Ecto neural progenitor cell (in vitro differentiated cells): ENCODE measurements around the gene KICS2.
"Not testable (repeated sequence)": the region's sequence is repeated elsewhere in the genome, so short reads cannot be mapped to it uniquely, and the experiment has no call there.

Source experiments
- DNase-seq: peaks from one replicate; pipeline ENCODE4 v3.0.0-alpha.2; 2018; ENCODE audit warnings: low spot score

The KICS2 gene

DNA sequence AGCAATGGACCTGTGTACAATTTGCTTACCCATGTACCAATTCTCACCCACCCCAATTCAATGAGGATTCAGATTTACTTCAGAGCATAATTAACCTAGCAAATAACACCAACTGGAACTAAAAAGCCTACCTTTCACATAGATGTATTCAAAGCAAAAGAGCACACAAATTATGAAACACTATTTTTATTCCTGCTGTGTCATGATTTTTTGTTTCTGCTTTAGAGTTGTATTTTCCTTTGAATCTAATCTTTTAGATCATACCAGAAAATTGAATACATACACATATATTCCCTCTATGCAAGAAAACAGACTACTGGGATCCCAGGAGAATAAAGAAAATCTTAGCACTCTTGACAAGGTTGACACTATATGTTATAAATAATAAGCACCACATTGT, 5.9 kb downstream of the KICS2 start:
- no peak for DNase-seq

DNA sequence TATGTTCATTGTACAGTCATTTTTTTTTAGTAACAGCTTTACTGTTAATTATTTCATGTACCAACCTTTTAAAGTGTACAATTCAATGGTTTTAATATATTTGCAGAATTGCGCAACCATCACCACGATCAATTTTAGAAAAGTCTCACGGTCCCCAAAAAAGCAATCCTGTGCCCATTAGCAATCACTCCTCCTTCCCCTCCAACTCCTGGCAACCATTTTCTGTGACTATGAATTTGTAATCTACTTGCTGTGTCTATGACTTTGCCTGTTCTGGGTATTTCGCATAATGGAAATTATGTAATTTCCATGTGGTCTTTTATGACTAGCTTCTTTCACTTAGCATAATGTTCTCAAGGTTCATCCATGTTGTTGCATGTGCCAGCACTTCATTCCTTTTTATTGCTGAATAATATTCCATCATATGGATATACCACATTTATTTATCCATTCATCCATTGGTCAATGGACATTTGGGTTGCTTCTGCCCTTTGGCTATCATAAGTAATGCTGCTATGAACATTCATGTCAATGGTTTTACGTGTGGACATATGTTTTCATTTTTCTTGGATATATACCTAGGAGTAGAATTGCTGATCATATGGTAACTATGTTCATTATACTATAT, 9.9 kb downstream of the KICS2 start:
- no peak for DNase-seq

DNA sequence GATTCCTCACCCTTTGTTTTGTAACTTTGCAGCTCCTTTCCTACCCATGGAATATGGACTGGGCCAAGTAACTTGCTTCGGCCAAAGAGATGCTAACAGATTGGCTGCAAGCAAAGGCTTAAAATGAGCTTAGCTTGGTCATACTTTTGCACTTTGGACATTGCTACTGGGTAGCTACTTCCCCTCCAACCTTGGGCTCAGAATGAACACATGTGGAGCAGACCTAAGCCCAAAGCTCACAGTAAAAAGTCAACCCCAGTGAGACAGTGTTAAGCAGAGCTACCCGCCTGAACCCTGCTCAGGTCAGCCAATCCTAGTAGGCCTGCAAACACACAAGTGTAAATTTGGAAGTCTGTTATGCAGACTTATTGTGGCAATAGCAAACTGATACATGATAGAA, 14.6 kb downstream of the KICS2 start:
- DNase-seq = no peak

DNA sequence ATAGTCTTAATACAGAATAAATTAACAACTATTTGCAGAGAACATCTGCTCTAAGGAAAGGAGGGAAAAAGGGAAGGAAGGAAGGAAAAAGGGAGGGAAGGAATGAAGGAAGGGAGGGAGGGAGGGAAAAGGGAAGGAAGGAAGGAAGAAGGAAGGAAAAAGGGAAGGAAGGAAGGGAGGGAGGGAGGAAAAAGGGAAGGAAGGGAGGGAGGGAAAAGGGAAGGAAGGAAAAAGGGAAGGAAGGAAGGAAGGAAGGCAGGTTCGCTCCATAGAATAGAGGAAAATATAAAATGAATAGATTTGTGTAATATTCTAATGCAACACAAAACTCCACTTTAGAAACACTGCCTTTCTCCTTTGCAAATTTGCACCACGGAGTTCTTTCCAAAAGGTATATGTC, 16.6 kb downstream of the KICS2 start:
- DNase-seq = no peak

DNA sequence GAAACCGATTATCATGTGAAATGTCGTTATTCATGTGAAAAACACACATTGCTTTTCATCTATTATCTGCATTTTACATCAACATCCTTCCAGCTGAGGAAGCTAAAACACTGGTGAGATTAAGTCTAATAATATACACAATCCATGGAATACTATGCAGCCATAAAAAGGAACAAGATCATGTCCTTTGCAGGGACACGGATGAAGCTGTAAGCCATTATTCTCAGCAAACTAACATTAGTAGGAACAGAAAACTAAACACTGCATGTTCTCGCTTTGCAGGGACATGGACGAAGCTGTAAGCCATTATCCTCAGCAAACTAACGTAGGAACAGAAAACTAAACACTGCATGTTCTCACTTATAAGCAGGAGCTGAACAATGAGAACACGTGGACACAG, 18.3 kb downstream of the KICS2 start:
- no peak for DNase-seq

DNA sequence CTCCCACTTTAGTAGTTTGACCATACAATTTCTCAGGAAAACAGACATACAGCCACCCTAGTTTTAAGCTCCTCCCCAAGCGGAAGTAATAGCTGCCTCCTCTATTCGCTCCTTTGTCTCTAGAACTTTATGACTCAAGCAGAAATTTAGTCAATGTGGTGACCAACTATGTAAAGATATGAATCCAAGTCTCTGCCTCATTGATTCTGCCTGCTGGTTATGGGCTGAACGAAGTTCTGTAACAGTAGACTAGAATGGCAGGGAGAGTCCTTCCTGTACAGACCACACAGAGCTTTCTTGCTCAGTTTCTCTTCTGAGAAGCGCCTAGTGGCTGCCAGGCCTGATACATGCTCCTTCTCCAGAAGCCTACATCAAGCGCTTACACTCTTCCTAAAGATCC, 19.1 kb downstream of the KICS2 start:
- no peak for DNase-seq

DNA sequence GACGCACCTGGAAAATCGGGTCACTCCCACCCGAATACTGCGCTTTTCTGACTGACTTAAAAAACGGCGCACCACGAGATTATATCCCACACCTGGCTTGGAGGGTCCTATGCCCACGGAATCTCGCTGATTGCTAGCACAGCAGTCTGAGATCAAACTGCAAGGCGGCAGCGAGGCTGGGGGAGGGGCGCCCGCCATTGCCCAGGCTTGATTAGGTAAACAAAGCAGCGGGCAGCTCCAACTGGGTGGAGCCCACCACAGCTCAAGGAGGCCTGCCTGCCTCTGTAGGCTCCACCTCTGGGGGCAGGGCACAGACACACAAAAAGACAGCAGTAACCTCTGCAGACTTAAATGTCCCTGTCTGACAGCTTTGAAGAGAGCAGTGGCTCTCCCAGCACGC, 26.3 kb downstream of the KICS2 start:
- not testable (repeated sequence) for DNase-seq

DNA sequence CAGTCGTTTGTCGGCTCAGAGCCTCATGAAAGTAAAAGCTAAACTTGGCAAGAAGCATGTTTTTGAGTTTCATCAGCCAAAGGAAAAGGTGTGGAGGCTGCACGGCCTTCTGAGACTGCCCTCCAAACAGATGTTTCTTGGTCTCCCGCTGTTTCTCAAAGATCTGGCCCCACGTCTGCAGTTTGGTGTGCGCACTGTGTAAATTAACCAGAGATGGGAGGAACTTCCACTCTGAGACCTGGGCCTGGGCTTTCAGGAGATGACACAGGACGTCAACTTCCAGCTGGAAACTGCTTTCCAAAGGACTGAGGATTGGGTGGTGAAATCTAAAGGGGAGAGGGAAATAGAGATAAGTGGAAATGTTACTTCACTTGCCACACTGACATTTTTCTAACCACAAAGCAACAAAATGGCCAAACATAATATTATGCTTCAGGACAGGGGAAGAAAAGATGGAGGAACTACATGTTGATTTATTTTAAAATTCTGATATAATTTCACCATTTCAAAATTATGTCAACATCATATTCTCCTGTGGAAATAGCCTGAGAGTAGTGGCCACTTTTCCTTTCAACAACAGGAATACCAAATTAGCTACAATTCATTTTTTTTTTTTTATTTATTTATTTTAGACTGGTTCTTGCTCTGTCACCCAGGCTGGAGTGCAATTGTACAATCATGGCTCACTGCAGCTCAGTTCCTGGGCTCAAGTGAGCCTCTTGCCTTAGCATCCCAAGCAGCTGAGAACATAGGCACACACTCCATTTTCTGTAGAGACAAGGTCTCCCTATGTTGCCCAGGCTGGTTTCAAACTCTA, 27.6 kb downstream of the KICS2 start:
- DNase-seq = no peak

DNA sequence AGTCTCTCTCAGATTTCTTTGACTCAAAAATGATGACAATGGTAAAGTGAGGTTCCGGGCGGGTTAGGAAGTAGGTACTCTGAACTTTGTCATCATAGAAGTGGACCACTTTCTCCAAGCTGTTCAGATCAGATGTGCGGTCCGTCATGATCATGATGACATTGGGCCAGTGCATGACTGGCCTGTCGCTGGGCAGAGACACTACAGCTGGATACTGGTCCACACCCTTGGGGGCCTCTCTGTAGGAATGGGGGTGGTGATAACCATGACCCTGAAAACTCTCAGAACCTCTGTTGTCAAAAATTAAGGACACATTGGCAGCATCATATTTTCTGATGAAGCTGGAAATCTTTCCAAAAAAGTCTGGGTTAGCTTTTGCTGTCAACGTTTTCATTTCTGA, 28.2 kb downstream of the KICS2 start:
- no peak for DNase-seq

DNA sequence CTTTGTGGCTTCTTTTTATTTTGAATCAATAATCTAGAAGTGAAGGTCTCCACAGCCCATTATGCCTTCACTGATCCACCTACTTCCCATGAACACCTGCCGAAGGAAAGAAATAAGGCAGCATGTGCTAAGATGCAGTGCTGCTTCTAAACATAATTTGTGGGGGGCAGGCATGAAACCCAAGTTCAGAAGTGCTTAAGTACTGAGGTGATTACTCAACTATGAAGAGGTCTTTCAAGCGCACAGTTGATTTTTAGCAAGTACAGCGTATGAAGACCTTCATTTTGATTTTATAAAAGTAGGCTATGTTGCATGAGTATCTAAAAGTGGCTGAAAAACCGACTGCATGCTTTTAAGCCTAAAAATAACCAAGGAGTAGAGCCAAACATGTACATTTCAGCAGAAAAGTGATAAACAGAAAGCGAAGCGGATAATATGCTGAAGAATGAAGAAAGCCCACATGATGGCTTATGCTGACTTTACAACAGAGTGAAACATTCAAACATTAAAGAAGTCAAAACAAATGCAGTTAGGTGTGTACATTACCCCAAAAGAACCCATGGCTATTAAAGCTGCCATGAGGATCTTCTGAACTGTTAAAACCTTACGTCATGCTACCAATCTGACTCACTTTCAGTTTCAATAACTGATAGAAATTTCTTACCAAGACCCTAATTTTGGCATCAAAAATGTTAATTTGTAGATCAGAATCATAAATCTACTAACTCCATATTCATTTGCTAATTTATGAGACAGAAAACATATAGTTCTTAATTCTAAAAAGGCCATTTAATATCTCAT, 29.3 kb downstream of the KICS2 start:
- no peak for DNase-seq

DNA sequence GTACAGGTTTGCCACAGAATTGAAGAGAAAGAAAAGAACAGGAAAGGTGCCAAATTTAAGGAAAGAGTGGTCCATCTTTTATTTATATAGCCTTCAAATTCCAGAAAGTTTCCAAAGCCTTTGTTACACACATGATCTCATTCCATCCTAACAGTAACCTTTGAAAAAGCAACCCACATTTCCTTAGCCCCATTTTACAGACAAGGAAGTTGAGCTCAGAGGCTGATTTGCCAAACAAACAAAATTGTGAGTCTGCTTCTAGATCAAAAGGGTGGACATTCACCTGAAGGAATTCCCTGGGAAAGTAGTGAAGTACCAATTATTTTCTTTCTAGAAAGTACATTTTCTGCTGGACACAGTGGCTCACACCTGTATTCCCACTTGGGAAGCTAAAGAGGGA, 32.0 kb downstream of the KICS2 start:
- no peak for DNase-seq

DNA sequence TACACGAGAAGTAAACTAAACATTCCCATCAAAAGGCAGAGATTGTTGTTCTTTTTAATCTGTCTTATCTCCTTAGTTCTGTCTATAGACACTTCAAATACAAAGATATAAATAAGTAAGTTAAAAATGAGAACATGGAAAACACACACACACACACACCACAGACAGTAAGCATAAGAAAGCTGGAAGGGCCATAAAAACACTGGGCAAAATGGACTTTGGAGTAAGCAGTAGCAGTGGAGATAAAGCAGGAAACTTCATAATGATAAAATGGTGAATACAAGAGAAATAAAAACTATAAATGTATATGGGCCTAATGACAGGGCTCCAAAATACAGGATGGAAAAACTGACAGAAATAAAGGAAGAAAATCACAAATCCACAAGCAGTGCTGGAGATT, 32.6 kb downstream of the KICS2 start:
- DNase-seq = no peak

DNA sequence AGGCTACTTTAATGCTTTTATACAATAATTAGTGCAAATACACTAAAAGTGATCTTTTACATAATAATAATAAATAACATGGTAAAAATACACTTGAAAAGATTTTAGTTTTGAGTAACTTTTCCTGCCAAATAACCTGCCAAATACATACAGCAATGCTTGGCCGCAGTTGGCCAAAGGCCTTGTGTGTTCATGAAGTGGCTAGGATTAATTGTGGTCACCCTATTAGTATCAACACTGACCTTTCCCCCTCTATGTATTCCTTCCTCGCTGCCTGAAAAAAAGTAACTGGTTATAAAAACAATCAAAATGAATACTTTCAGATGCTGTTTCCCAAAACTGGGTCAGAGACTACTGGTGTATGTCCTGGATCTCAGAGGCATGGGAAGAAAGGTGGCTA, 34.3 kb downstream of the KICS2 start:
- no peak for DNase-seq

DNA sequence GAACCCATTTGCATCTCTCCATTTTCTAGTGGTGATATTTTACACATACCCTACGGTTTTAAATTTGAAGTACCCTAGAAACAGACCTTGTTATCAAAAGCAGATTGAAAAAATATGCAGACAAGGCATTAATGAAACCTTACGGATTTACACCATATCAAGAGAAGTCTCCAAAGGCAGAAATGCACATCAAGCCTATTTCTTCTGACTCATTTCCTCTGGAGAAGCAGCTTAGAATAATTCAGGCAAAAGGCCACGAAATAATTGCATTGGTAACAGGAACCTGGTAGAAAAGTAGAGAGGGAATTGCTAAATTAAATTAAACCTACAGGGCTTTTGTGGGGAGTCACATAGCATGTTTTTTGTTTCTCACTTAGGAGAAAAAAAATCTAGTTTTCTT, 34.7 kb downstream of the KICS2 start:
- DNase-seq = no peak

DNA sequence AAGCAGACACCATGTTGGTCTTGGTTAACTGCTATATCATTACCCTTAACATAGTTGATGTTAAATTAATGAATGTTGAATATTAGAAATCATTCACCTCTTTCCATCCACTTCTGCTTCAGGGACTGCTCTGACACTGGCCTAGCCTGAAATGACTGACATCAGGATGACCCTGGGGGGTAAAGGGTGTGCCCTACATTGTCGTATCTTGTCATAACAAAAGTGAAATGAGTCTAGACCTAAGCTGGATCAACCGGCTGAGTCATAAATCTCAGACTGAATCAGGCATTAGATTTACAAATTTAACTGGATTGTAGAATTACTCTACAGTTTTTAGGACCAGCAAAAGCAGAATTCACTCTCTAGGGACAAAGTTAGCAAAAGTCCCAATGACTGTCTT, 35.3 kb downstream of the KICS2 start:
- DNase-seq = no peak

DNA sequence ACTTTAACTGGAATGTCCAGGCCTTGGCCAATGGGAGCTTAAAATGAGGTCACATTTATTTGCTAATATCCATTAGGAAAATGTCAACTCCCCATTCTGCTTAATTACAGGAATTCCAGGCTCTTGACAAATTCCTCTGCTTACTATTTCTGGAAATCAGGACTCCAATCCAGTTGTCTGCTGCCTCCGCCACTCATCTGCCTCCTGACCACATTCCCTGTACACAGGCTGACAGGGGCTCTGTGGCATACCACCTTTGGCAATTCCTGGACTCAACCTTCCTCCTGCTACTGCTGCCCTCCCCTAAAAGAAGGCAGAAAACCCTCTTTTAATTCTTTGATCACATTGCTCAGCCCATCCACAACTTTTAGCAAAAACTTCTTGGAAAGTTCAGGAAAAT, 37.9 kb downstream of the KICS2 start:
- DNase-seq = no peak

DNA sequence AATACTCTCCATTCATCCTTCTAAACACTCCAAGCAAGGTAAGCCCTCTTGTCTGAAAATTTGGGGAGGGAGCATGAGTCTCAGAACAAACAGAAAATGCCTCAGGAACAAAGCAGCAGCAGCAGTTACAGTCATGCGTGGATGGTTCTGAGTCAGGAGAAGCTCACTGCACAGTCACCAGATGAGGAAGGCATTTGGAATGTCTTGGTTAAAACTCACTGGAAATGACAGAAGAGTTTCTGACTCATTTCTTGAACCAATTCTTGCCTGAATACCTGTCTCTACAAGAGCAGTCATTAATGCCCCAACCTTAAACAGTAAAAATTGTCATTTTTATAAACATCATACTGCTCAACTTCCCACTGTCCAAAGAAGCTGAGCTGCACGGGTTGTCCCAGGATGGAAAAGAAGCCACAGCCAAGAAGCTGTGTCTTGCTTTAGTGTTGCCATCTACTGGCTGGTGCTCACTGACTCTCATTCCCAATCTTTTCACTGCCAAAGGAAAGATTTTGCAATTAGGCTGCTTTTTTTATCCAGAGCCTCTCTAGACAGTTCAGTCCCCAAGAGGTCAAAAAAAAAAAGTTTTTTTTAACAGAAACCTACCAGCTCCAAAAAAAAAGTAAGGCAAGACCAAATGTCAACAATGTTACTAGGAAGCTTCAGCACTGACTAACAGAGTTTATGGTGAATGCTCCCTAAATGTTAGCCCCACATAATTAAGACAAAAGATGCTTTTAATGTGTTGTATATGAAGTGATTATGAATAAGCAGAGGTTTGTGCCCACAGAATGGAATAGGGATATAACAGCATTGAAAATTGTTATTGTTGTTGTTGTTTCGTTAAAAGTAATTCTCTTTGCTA, 40.4 kb downstream of the KICS2 start:
- DNase-seq = no peak

DNA sequence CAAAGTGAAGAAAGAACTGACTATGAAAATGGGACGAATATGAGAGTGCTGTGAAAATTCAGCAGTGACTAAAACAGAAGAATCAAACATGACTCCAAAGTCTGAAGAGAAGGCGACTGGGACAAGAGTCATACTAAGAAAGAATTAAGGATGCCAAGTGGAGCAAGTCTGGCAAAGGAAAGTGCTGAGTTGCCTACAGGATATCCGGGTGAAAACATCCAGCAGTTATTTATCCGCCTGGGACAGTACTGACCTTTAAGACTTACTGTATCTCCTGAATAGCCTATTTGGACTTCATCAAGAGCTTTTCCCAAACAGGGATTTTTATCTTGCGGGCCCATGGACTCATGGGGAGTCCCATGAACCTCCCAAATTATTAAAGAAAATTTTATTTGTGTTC, 41.1 kb downstream of the KICS2 start:
- DNase-seq = no peak

DNA sequence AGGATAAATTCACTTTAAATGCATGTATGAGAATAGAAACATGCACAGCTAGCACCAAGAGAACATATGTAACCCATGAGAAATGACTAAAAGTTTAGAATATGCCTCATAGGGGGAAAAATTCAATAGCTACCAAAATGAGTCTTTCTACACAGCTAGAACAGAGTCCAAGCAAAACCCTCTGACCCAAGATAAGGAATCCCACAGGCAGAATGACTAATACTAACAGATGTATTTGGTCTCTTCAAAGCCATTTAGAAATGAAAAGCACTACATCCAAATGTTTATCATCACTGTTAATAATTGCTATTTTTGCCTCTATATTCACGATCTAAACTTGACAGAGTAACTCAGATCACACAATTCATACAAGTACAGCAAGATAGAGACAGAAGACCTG, 44.0 kb downstream of the KICS2 start:
- no peak for DNase-seq

DNA sequence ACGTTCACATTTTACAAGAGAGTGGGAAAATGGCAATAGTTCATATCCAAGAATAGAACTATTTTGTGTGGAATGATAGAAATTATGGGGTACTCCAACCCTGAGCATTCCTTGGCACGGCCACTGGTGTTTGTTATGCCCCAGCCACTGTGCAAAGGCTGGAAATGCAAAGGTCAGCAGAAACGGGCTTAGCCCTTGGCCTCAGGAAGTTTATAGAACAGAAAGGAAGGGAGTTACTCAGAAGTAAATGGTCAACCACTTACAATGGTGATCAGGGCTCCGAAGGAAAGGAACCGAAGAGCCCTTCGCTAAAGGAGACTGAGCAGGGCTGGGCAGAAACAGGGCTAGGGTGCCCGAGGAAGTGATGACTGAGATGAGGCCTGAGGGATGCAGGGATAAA, 45.1 kb downstream of the KICS2 start:
- no peak for DNase-seq

DNA sequence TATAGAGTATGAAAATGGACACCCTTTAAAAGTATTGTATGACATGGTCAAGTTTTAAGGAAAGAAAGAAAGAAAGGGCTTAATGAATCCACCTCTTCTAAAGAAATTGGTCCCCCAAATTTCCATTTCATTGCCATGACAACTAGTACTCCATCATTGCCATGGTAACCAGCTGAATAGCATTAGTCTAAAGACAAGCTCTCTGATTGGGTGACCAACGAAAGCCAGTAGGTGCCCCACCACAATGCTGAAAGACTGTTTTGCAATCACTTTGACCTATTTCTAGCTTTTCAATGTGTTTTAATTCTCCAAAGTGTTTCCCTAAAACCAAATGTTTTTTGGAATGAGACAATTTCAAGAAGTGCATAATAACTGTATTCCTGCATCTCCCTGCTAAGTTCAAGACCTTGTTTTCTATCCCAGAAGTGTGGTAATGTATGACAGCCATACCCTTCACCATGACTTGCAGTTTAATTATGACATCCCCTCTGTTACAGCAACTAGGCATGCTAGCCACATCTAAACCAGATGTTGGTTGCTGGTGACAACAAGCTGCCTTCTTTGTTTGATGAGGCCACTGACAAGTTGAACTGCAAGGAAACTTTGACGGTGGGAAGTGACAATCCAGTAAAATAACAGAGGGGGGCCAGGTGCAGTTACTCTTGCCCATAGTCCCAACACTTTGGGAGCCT, 46.7 kb downstream of the KICS2 start:
- no peak for DNase-seq

DNA sequence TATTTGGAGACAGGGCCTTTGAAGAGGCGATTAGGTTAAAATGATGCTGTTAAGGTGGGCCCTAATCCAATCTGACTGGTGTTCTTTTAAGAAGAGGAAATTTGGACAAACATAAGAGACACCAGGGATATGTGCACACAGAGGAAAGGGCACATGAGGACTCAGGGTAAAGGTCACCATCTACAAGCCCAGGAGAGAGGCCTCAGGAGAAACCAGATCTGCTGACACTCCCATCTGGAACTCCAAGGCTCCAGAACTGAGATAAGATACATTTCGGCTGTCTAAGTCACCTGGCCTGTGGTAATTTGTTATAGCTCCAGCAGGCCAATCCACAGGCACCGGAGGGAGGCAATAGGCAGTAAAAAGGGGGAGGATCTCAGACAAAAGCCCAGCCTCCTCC, 48.6 kb downstream of the KICS2 start:
- no peak for DNase-seq
